ENCODE measurements around the gene TRIM10.
A peak's percentile ranks its signal among the peaks of the same experiment; 100 is the strongest.
"Not testable (repeated sequence)": the region's sequence is repeated elsewhere in the genome, so short reads cannot be mapped to it uniquely, and the experiment has no call there.

TRIM10 gene

DNA sequence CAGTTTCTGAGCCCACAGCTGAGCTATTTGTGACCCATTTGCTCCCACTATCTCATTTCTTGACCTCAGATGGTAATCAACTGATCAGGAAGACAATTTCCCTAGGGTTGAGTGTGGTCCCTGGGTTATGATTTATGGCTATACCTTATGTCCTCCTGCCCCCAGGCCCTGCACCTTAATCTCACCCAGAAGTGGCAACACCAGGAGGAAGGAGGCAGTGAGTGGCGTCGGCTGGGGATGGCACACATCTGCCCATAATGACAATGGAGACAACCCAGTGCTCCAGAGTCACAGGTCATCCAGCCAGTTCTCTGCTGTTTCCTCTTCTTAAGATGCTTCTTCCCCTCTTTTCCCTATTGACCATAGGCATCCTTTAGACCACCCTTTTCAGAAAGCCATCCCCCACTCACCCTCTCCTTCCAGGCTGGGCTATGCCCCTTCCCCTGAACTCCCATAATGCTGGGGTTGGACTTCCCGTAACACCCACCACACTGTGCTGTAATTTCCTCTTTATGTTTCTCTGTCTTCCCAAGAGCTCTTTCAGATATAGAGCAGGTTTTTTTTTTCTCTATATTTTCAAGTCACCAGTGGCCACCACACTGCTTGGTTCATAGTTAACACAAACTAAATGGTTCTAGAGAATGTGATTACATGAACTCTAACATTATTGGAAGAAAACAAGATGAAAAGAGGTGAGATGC, 8.0 kb downstream of the TRIM10 start:
- DNase-seq, result no peak

DNA sequence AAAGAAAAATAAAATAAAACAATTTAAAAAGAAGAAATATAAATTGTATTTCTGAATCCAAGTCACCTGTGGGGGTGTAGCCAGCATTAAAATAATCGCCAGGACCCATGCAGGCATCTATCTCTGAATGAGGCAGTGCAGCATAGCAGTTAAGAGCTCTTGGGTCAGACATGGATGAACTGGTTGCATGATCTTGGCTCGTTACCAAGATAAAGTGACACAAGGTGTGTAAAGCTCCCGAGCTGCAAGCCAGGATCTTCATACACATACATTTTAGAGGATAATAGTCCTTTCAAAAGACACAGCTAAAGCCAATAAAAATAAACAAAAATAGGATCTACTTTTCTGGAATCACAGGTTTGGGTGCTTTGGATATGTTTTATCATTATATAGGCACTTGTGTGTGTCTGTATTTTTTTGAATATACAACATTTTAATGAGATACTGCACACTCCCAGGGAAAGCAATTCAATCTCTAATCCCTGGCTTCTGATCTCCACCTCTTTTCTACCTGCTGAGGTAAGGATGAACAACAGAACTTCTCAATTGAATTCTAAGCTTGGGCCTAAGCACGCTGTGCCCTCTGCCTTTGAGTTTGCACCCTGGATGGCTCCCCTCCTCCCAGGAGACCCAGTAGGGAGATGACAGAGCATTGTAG, 8.9 kb downstream of the TRIM10 start:
- no peak for DNase-seq

DNA sequence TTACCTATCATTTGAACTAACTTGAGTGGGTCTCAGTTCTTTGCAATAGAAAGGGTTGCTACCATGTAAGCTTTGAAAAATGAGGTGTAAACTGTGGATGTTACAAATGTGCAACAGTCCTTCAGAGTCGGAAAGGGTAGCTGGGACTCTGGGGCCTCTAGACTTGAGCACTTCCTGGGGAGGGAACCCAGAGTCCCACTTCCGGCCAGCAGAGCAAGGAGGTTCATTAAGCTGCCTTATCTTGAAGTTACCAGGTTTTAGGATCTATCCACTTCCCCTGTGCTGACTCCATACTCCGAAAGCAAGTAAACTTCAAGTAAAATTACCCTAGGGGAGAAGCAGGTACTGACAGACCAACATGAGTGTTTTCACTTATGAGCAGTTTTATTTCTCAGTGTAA, 9.4 kb downstream of the TRIM10 start:
- no peak for DNase-seq

DNA sequence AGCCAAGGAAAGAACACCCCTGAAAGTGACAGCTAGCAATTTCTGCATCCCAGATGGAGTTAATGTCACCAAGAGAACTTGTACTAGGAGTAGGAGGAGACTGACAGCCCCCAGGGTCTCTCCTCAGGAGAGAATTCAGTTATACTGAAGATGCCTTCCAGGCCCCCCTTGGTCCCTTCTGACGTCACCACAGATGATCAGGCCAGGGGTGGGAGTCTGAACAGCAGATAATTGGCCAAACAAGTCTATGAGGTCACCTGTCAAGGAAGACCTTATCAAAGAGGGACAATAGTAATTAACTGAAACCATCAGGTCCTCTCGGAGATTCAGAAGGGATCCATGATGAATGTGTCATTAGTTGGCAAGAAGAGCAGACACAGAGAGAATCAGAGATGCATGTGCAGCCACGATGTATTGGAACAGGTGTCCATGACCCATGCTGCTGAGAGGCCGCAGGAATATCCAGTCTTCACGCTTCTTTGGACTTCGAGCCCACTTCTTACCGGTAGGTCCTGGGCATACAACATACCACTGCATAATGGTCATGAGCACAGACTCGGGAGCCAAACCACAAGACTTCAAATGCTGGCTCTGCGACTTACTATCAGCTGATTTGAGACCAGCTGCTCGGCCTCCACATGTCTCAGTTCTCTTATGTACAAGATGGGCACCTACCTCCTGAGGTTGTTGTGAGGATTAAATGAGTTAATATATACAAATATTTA, 10.2 kb downstream of the TRIM10 start:
- DNase-seq, result no peak

DNA sequence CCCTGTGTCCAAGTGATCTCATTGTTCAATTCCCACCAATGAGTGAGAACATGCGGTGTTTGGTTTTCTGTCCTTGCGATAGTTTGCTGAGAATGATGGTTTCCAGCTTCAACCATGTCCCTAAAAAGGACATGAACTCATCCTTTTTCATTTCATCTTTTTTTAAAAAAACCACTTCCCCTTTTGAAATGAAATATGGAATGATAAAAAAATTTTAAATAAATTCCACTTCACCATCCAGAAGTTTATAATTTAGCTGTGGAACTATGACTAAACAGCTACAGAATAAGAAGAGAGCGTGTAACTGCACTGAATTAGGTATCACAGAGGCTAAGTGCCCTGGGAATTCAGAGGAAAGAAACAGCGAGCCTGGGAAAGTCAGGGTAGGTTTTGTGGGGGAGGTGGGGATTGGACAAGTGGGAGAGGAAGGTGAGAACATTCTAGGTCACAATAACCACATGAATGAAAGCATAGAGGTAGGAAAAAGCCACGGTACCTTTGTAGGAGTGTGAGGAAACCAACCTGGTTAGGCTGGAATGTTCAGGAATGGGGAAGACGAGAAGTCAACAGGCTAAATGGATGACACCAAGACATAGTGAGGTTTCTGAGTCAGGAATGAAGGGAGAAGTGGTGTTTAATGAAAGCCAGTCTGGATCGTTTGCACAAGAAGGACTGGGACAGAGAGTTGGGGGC, 11.0 kb downstream of the TRIM10 start:
- no peak for DNase-seq

DNA sequence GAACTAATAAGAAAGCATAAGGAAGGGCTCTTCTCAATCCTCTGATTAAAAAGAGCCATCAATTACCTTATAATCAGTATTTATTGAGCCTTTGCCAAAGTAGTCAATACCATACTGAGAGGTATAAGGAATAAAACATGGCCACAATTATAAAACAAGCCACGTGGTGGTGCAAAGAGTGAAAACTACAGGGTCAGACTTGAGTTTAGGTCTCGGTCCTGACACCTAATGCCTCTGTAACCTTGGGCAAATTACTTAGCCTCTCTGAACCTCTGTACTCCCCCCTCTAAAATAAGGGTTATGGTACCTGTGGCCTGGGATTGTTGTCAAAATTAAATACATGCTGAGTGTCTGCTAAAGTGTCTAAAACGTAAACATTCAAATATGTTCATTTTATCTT, 11.8 kb downstream of the TRIM10 start:
- no peak for DNase-seq

DNA sequence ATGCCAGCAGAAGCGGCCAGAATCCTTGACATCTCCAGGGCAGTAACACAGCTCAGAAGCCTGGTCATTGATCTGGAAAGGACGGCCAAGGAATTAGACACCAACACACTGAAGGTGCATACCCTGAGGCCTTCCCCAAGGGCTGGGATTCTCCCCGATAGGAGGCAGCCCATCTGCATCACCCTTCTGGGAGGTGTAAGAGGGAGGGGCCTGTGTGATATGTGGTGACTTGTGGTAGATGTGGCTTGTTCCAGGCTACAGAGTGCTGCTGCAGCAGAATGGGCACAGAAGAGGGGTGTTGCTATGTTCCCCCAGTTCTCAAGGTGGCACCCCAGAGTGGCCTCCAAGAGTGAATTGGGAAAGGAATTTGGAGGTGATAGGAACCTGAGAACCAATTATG, 13.9 kb downstream of the TRIM10 start:
- no peak for DNase-seq

DNA sequence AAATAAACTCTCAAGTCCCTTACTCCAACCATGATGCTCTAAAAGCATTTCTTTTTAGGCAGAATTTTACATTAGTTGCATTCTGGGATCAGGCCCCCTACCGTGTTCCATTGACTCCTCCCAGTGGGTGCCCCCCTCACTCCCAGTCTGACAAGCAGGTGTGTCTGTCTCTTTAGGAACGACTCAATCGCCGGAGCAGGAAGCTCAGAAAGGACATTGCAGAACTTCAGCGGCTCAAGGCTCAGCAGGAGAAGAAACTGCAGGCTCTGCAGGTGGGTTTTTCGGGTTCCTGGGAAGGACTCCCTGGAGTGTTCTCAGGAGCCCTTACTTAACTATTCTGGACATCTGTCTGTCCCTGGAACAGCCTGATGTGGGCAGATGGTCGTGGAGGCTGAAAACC, 15.2 kb downstream of the TRIM10 start:
- no peak for DNase-seq

DNA sequence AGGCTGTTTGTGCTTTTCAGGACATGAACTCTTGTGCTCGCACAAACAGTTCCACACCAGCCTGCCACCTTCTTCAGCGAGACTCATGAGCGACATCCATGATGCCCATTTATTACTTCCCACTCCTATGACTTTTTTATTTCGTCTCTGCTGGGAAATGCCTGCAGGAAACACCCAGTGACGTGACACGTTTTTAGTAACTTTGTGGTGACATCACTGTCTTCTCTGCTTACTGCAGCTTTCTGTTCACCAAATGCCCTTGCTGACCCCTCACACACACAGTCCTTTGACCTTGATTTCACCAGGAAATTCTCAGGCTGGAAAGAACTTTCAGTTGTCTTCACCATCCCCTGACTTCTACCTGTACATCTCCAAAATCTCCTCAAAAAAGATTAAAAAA, 16.2 kb downstream of the TRIM10 start:
- DNase-seq, result no peak

DNA sequence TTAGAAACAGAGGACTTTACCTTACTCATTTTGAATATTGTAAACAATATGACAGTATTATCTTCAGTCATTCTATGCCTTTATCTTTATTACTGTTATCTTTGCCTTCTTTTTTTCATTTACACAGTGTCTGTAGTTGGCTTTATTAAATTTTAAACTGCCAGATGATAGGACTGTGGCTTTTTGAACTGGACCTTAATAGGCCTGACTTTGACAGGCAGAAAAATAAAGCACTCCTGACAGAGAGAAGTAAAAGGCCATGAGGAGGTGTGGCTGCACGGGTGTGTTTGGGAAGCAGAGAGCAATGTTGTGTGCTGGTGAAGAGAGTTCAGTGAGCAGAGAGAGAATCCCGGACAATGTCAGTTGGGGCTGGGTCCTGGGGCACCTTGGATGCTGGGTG, 17.2 kb downstream of the TRIM10 start:
- no peak for DNase-seq

DNA sequence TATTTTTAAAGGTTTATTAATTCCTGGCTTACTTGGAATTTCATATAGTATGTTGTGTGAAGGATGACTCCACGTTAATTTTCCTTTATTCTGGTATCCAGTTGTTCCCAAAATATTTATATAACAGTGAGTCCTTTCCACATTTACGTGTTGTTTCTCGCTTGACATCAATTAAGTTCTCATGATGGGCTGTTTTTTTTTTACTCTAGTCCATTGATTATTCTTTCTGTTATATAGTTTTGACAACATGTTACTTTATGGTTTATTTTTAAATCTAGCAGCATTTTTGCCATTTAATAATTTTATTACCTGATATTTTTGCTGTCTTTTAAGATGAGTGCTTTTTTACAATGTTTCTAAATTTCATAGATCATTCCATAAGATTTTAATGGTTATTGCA, 18.3 kb downstream of the TRIM10 start:
- no peak for DNase-seq

DNA sequence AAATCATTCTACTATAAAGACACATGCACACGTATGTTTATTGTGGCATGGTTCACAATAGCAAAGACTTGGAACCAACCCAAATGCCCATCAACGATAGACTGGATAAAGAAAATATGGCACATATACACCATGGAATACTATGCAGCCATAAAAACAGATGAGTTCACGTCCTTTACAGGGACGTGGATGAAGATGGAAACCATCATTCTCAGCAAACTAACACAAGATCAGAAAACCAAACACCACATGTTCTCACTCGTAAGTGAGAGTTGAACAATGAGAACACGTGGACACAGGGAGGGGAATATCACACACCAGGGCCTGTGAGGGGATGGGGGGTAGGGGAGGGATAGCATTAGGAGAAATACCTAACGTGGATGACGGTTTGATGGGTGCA, 20.8 kb downstream of the TRIM10 start:
- DNase-seq, result not testable (repeated sequence)

DNA sequence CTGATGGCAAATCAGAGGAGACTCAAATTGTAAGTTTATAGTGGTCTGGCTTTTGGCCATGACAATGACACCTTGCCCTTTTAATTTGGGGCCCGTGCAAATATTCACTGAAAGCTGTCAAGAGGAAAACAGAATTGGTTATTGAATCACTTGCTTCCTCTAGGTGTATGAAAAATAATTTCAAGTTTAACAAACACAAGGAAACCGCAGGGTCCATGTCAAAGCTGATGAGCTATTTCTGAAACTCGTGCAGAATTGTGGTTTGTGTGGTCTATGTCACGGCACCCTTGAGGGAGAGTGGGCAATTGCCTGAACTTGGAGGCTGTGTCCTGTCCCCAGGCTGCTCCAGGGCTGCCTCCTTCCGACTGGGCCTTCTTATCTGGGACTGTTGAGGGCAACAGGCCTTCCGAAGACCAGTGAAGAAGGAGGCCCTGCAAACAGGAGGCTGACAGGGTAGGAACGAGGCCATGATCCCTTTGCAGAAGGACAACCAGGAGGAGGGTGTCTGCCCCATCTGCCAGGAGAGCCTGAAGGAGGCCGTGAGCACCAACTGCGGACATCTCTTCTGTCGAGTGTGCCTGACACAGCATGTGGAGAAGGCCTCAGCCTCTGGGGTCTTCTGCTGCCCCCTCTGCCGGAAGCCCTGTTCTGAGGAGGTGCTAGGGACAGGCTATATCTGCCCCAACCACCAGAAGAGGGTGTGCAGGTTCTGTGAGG, 24.3 kb downstream of the TRIM10 start:
- DNase-seq, result no peak

DNA sequence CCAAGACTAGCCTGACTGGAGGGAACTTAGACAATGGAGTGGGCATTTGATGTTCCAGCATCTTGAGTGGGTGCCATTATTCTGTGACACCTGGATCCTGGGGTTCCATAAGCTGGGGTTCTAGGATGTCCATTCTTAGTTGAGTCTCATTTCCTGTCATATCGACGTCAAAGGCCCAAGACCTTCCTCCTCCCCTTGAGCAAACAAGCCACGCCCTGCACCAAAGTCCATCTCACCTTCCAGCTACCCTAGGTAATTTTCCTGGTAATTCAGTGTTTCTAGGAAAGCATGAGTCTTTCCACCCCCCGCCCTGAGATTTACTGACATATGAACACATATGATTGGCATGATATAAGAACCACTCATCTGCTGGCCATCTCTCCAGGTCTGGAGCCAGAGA, 25.3 kb downstream of the TRIM10 start, which contains the start of gene TRIM40:
Gene TRIM40, plus strand, starts transcription at position 384 of the 400 bp plus-strand sequence. CDS start 897 bp downstream, outside the sequence.
- no peak for DNase-seq

DNA sequence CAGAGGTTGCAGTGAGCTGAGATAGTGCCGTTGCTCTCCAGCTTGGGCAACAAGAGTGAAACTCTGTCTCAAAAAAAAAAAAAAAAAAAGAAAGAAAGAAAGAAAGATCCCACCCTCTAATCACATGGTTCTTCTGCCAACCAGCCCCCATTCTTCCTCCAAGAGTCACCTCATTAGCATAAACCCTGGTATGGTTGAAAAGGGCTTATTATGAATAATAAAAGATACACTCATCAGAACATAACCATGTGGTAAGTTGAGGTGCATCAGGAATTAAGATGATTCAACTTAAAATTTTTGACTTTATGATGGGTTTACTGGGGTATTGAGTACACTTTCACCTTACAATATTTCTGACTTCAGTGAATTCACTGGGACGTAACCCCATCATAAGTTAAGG, 25.9 kb downstream of the TRIM10 start:
- no peak for DNase-seq

DNA sequence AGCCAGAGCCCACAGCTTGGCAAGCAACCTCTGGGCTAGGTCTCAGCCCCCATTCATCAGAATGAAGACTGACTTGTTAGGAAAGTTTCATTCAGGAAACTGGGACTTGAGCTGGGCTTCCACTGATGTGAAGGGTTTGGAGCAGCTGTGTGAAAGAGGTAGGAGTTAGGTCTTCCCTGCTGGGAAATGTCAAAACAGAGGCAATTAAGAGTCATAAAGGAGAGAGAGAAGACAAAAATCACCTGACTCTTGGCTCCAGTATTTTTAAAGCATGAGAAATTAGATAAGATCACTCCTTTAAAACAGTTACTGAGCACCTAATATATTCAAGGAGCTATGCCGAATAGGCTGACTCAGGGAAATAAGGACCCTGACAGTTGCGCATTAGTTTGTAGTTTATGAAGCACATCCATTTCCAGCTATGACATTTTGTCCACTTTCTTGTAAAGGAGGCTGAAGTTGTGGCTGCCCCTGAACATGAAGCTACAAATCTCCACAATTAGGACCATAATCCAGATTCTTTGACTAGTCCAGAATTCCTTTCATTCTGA, 29.0 kb downstream of the TRIM10 start:
- no peak for DNase-seq

DNA sequence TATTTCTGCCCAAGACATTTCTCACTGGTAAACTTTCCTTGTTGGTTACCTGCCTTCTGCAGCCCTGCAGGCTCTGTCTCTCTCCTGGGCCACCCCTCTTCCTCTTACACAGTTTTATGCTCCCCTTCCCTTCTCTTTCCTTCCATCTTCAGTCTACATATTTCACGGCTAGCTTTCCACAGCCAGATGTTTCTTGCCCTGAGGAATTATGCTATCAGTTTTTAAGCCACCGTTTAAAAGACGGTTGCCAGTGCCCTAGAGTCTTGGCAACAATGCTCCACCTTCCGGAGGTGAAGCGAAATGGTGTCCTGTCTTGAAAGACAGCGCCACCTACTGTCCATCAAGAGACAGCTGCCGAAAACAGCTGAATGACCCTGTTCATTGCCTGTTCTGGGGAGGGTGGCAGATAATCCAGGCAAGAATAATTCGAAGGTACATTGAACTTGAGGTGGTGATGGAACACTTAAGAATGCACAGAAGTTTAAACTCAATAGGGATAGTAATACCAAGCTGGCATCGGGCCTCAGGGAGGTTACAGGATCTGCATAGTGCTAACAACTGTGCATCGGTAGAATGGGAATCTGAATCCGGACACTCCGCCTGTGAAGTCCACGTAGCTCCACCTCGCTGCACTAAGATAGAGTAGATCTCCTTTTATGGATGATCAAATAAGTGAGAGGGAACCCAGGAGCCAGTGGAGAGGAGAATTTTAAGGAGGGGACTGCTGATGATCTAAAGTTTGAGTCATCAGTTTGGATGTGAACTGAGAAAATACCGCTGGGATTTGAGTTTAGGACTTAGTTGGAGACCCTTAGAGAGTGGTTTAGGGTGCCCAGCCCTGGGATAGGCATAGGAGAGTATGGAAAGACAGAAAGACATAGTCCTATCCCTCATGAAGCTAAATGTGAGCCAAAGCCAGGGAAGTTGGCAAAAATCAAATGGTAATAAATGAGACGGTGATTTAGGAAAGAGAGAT, 29.8 kb downstream of the TRIM10 start:
- peak; percentile 63 for DNase-seq

DNA sequence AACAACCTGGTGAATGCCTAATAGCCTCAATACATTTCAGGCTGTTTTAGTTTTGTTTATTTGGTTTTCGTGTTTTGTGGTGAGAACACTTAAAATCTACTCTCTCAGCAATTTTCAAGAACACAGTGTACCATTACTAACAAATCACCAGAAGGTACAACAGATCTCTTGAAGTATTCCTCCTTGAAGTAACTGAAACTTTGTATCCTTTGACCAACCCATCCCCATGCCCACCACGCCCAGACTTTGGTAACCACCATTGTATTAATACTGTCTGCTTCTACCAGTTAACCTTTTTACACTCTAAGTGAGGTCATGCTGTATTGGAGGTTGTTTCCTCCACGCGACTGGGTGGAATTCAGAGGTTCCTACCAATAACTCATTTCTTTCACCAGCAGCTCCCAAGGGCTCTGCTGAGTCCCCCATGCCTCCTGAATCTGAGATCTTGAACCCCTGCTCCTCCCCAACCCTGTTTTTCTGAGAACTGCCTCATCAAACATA, 30.8 kb downstream of the TRIM10 start:
- DNase-seq, result no peak

DNA sequence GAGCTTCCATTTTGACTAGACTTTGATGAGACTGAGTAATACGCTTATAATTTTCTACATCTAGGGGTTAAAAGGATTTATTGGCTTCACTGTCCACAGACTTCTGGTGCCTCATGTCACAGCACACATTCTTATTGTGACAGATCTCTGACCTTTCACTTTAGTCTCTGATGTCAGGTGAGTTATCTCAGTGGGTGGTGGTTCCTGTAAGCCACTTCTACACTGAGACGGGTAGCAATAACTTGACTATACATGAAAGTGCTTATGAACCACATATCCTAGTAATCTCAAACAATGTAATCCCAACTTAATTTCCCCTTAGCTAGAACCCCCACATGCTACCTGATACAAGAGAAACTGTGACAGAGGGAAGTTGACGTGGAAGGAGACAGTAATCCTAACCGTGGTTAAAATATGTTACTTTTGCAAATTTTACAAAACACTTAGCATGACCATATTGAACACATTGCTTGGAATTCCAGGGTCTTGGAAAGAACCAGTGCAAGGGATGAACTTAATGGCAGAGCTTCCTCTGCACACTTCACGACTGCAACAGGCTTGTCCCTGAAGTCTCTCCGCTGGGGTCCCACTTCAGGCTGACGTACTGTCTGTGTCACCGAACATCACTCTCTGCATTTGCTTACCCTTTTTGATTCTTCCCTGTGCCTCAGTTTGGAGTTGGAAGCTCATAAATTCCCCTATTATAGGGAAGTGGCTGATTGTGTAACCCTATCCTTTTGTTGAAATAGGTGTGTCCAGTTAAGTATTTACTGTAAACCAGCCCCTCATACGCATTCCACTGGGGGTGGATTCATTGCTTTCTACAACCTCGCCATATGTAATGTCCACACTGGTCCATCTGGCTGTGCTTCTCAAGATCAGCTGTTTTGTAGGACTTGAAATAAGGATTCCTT, 31.5 kb downstream of the TRIM10 start:
- DNase-seq, result no peak

Measured in stimulated activated CD8-positive, alpha-beta memory T cell treated with anti-CD3 and anti-CD28 coated beads, Interleukin-4, amount 100 ng/mL, for 48 hours (primary cell).